ENCODE results near the gene KDM3A. TPM values are rescaled to one million over a fixed set of nuclear protein-coding genes. Genes with fewer than 3 reads are reported as not detected.

The KDM3A gene
- total RNA-seq, 2 donors from 2014 or later: 31.8 to 34.4 TPM

DNA sequence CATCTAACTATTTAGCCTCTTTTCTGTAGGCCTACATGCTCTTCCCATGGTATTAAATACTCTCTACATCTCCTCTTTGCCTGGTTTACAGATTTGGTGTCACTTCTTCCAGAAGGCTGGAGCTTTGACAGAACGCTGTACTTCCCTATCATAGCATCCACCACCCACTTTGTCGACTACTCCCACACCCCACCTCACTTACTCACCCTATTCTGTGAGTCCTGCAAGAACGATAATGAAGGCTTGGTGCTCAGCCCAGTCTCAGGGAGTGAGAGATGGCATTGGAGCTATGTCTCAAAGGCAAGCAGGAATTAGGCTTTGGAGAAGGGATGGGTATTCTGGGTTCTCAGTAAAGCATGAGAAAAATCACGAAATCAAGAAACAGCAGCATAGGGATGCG, 20.3 kb upstream of the KDM3A start:
- H3K4me1 Mint-ChIP-seq: no peaks in the 10 kb centered on the region
- Histone ChIP-seq H3K9ac (ENCODE audit: extremely low read depth, low read length, poor library complexity, severe bottlenecking) (no peak overlapping the region), H3K4me3 (ENCODE audit: low read length) (no peak overlapping the region), H3K27ac (ENCODE audit: low read depth, low read length) (no peak overlapping the region), H3K4me1 (ENCODE audit: control insufficient read depth, insufficient read depth, low read length) (no peaks in the 10 kb centered on the region), H3K36me3 (ENCODE audit: control insufficient read depth, insufficient read depth, low read length) (no peaks in the 10 kb centered on the region), H3K27me3 (ENCODE audit: control insufficient read depth, insufficient read depth, low read length, poor library complexity, severe bottlenecking) (peaks cover 34% of the 10 kb centered on the region), H3K9me3 (ENCODE audit: control insufficient read depth, low read length) (peaks cover 10% of the 10 kb centered on the region)
- no peak overlapping the region for H3K4me3 Mint-ChIP-seq
- no peaks in the 10 kb centered on the region for H3K36me3 Mint-ChIP-seq (ENCODE audit: low read depth)
- H3K27me3 Mint-ChIP-seq (ENCODE audit: insufficient read depth): peaks cover 48% of the 10 kb centered on the region
- TF ChIP-seq, protein P1, sequence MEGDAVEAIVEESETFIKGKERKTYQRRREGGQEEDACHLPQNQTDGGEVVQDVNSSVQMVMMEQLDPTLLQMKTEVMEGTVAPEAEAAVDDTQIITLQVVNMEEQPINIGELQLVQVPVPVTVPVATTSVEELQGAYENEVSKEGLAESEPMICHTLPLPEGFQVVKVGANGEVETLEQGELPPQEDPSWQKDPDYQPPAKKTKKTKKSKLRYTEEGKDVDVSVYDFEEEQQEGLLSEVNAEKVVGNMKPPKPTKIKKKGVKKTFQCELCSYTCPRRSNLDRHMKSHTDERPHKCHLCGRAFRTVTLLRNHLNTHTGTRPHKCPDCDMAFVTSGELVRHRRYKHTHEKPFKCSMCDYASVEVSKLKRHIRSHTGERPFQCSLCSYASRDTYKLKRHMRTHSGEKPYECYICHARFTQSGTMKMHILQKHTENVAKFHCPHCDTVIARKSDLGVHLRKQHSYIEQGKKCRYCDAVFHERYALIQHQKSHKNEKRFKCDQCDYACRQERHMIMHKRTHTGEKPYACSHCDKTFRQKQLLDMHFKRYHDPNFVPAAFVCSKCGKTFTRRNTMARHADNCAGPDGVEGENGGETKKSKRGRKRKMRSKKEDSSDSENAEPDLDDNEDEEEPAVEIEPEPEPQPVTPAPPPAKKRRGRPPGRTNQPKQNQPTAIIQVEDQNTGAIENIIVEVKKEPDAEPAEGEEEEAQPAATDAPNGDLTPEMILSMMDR (conservative IDR thresholded peaks at IDR 0.05): no peak
- H3K9me3 Mint-ChIP-seq: peaks cover 7% of the 10 kb centered on the region
- DNase-seq: no peak
- WGBS, 2 experiments (ENCODE audit: insufficient coverage in 1 of 2, insufficient read length in 1 of 2): 85 to 90% methylated on average over 3 to 5 of the region's 5 CpGs
- H3K27ac Mint-ChIP-seq: no peak overlapping the region

DNA sequence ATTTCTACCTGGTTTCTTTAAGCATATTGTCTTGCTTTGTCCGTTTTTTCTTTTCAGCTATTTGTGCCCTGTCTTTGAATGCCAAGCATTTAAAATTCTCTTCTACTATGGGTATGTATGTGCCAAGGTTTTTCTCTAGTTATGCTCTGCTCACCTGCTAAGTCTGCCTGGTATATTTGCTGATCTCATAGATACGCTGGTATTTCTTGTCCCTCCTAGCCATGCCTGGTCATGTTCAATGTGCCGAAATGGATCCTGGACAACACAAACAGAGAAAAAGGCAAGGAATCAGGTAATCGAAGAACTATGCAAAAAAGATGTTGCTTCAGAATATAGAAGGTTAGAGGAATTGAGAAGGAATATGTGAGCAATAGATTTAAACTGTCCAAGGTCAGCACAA, 14.9 kb upstream of the KDM3A start:
- Mint-ChIP-seq H3K4me1 (no peaks in the 10 kb centered on the region), H3K27me3 (ENCODE audit: insufficient read depth) (peaks cover 37% of the 10 kb centered on the region), H3K36me3 (ENCODE audit: low read depth) (no peaks in the 10 kb centered on the region), H3K27ac (no peak overlapping the region), H3K9me3 (peaks cover 13% of the 10 kb centered on the region), H3K4me3 (no peak overlapping the region)
- no peaks in the 10 kb centered on the region for H3K4me1 ChIP-seq (ENCODE audit: control insufficient read depth, insufficient read depth, low read length)
- no peak for DNase-seq
- no peak overlapping the region for H3K27ac ChIP-seq (ENCODE audit: low read depth, low read length)
- H3K9ac ChIP-seq (ENCODE audit: extremely low read depth, low read length, poor library complexity, severe bottlenecking): no peak overlapping the region
- WGBS, 2 experiments (ENCODE audit: insufficient coverage in 1 of 2, insufficient read length in 1 of 2): 88 to 90% methylated on average over 3 to 4 of the region's 4 CpGs
- no peaks in the 10 kb centered on the region for H3K36me3 ChIP-seq (ENCODE audit: control insufficient read depth, insufficient read depth, low read length)
- H3K9me3 ChIP-seq (ENCODE audit: control insufficient read depth, low read length): peaks cover 29% of the 10 kb centered on the region
- TF ChIP-seq, protein P1 (conservative IDR thresholded peaks at IDR 0.05): no peak
- H3K27me3 ChIP-seq (ENCODE audit: control insufficient read depth, insufficient read depth, low read length, poor library complexity, severe bottlenecking): peaks cover 40% of the 10 kb centered on the region
- no peak overlapping the region for H3K4me3 ChIP-seq (ENCODE audit: low read length)

DNA sequence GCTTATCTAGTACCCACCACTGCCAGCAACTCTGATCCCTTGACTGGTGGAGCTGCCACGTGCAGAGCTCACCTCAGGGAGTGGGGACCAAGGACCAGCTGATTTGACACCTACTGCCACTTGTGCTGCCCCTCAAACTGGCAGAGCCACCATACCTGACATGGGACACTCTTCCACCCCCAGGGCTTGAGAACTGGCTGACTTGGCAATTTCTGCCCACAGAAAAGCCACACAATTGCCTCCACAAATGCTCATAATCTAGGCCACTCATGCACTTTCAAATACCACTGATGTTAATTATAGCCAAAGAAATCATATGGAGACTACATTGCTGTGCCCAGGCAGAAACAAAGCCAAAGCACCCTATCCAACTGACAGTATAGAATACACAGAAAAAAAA, 11.8 kb upstream of the KDM3A start:
- no peak for DNase-seq
- H3K4me3 Mint-ChIP-seq: no peak overlapping the region
- Histone ChIP-seq H3K9ac (ENCODE audit: extremely low read depth, low read length, poor library complexity, severe bottlenecking) (no peak overlapping the region), H3K9me3 (ENCODE audit: control insufficient read depth, low read length) (peaks cover 18% of the 10 kb centered on the region), H3K4me1 (ENCODE audit: control insufficient read depth, insufficient read depth, low read length) (no peaks in the 10 kb centered on the region), H3K27me3 (ENCODE audit: control insufficient read depth, insufficient read depth, low read length, poor library complexity, severe bottlenecking) (peaks cover 27% of the 10 kb centered on the region), H3K27ac (ENCODE audit: low read depth, low read length) (no peak overlapping the region), H3K36me3 (ENCODE audit: control insufficient read depth, insufficient read depth, low read length) (no peaks in the 10 kb centered on the region), H3K4me3 (ENCODE audit: low read length) (no peak overlapping the region)
- no peaks in the 10 kb centered on the region for H3K4me1 Mint-ChIP-seq
- H3K36me3 Mint-ChIP-seq (ENCODE audit: low read depth): no peaks in the 10 kb centered on the region
- WGBS, 2 experiments (ENCODE audit: insufficient coverage in 1 of 2, insufficient read length in 1 of 2): 80 to 100% methylated on average over 1 of the region's 1 CpG
- H3K27ac Mint-ChIP-seq: no peak overlapping the region
- TF ChIP-seq, protein P1 (conservative IDR thresholded peaks at IDR 0.05): no peak
- peaks cover 37% of the 10 kb centered on the region for H3K27me3 Mint-ChIP-seq (ENCODE audit: insufficient read depth)
- H3K9me3 Mint-ChIP-seq: peaks cover 5% of the 10 kb centered on the region
